GM12878 (cell line): ENCODE measurements around the gene PAIP1. TPM values are rescaled to one million over a fixed set of nuclear protein-coding genes. Genes with fewer than 3 reads are reported as not detected.

ENCODE experiments used
- E2F4 ChIP-seq: IDR thresholded peaks from 2 replicates; pipeline ENCODE4 v1.6.1; 2012; ENCODE audit warnings: low read depth, low read length, improper control_type of control experiment
- FOXM1 ChIP-seq: IDR thresholded peaks from 2 replicates; pipeline ENCODE4 v1.6.1; 2012; ENCODE audit warnings: low read depth, mild to moderate bottlenecking, inconsistent platforms, low read length, moderate library complexity
- HDAC2 ChIP-seq: fragments of 200-600 bp; sonication (generic); IDR thresholded peaks from 2 replicates; pipeline ENCODE4 v1.6.1; 2017
- LARP7 ChIP-seq: fragments of 450-650 bp; IDR thresholded peaks from 2 replicates; pipeline ENCODE4 v1.6.1; 2017; ENCODE audit warnings: mild to moderate bottlenecking
- polyA plus RNA-seq, 11 experiments: library from polyadenylated mRNA; depleted of rRNA in 4 of 11; unstranded in 6 of 11; stranded (reverse) in 5 of 11; fragments of >200 nt; fragmentation: Nextera tagmentation in 4 of 11; fragmentation: Illumina TruSeq in 1 of 11; extraction: Ambion mirVana in 4 of 11; extraction: Trizol in 1 of 11; gene quantifications; 1 replicate in 1 of 11; 2 replicates in 10 of 11; pipeline versions ENCODE4 v1.2.1 to v1.2.3, GENCODE V29; 2011 to 2016; ENCODE audit warnings: inconsistent platforms in 2 of 11, missing spikeins in 2 of 11, low read depth in 1 of 11
- total RNA-seq, 4 experiments: library from RNA; depleted of rRNA in 3 of 4; stranded (reverse); fragments of >200 nt in 3 of 4; fragmentation: Illumina TruSeq in 1 of 4; extraction: Trizol in 1 of 4; gene quantifications; 2 replicates each; pipeline versions ENCODE4 v1.2.1 to v1.2.3, GENCODE V29; 2013 to 2021
- TF ChIP-seq, protein P1 (sequence below): IDR thresholded peaks from 2 replicates; pipeline ENCODE4 v1.6.1; 2011; ENCODE audit warnings: borderline replicate concordance, low read depth, mild to moderate bottlenecking, moderate library complexity, mixed read lengths, low read length; ENCODE audit not compliant: insufficient read depth; ENCODE audit errors: extremely low read length
- TF ChIP-seq, protein P2 (sequence below): fragments of 450-650 bp; IDR thresholded peaks from 2 replicates; pipeline ENCODE4 v1.6.1; 2017; ENCODE audit warnings: mild to moderate bottlenecking, moderate library complexity

Gene PAIP1
- total and polyA plus RNA-seq, 10 of the 15 experiments (the other 5 are each of a cell fraction or from before 2014, with no cell fraction given), result 37.4 to 90.9 (median 57.0) TPM

GRCh38 chr5:43556857-43557542 is at the start of gene PAIP1 (continued):
- no peak for TF ChIP-seq E2F4
- TF ChIP-seq, protein P1, sequence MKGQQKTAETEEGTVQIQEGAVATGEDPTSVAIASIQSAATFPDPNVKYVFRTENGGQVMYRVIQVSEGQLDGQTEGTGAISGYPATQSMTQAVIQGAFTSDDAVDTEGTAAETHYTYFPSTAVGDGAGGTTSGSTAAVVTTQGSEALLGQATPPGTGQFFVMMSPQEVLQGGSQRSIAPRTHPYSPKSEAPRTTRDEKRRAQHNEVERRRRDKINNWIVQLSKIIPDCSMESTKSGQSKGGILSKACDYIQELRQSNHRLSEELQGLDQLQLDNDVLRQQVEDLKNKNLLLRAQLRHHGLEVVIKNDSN, result no peak
- TF ChIP-seq, protein P2, sequence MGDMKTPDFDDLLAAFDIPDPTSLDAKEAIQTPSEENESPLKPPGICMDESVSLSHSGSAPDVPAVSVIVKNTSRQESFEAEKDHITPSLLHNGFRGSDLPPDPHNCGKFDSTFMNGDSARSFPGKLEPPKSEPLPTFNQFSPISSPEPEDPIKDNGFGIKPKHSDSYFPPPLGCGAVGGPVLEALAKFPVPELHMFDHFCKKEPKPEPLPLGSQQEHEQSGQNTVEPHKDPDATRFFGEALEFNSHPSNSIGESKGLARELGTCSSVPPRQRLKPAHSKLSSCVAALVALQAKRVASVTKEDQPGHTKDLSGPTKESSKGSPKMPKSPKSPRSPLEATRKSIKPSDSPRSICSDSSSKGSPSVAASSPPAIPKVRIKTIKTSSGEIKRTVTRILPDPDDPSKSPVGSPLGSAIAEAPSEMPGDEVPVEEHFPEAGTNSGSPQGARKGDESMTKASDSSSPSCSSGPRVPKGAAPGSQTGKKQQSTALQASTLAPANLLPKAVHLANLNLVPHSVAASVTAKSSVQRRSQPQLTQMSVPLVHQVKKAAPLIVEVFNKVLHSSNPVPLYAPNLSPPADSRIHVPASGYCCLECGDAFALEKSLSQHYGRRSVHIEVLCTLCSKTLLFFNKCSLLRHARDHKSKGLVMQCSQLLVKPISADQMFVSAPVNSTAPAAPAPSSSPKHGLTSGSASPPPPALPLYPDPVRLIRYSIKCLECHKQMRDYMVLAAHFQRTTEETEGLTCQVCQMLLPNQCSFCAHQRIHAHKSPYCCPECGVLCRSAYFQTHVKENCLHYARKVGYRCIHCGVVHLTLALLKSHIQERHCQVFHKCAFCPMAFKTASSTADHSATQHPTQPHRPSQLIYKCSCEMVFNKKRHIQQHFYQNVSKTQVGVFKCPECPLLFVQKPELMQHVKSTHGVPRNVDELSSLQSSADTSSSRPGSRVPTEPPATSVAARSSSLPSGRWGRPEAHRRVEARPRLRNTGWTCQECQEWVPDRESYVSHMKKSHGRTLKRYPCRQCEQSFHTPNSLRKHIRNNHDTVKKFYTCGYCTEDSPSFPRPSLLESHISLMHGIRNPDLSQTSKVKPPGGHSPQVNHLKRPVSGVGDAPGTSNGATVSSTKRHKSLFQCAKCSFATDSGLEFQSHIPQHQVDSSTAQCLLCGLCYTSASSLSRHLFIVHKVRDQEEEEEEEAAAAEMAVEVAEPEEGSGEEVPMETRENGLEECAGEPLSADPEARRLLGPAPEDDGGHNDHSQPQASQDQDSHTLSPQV, result peak; percentile 55; the same call in 1 of the 2 replicates
- no peak for TF ChIP-seq FOXM1
- no peak for TF ChIP-seq HDAC2
- TF ChIP-seq LARP7, result peak; percentile 80; the same call in 1 of the 2 replicates
